ENCODE measurements around the gene CFHR2.
"Not testable (repeated sequence)": the region's sequence is repeated elsewhere in the genome, so short reads cannot be mapped to it uniquely, and the experiment has no call there.

- not testable (repeated sequence) for TF ChIP-seq POLR2A (IDR thresholded peaks at IDR 0.05; ENCODE audit: low read length); GATA1 (IDR thresholded peaks at IDR 0.05; ENCODE audit: low read depth, low read length)
These were observed at the start of gene CFHR2 for GRCh38 chr1:196943568-196943967.

Data from erythroblast (primary cell).